Small intestine (tissue), 7 donors: ENCODE measurements around the gene AFF2. TPM values are rescaled to one million over a fixed set of nuclear protein-coding genes. Genes with fewer than 3 reads are reported as not detected.
"Not testable (repeated sequence)": the region's sequence is repeated elsewhere in the genome, so short reads cannot be mapped to it uniquely, and the experiment has no call there.

Source experiments
- DNase-seq, 2 donors: peaks; one replicate each; pipeline versions ENCODE4 v3.0.0 to v3.0.0-alpha.2; 2013
- FAIRE-seq: peaks from 2 replicates; lab custom pipeline; 2012; peaks lifted over from hg19 to GRCh38; lab: Jason Lieb, UNC
- H3K27ac ChIP-seq, 3 donors: one replicate each; pipeline ENCODE4 v1.5.1; 2013; ENCODE audit warnings: low read length in 2 of 3, mild to moderate bottlenecking in 2 of 3, control low read depth in 1 of 3, inconsistent platforms in 1 of 3, low read depth in 1 of 3, moderate library complexity in 1 of 3
- H3K27me3 ChIP-seq, 3 donors: one replicate each; pipeline ENCODE4 v1.6.1; 2013; ENCODE audit warnings: low read length in 3 of 3, inconsistent platforms in 1 of 3; ENCODE audit not compliant: control insufficient read depth in 3 of 3, insufficient read depth in 3 of 3
- H3K36me3 ChIP-seq, 3 donors: one replicate each; pipeline ENCODE4 v1.6.1; 2013; ENCODE audit warnings: low read length in 3 of 3, inconsistent platforms in 1 of 3, low read depth in 1 of 3, mild to moderate bottlenecking in 1 of 3, moderate library complexity in 1 of 3; ENCODE audit not compliant: control insufficient read depth in 3 of 3, insufficient read depth in 2 of 3
- H3K4me1 ChIP-seq, 3 donors: one replicate each; pipeline ENCODE4 v1.6.1; 2013; ENCODE audit warnings: low read length in 2 of 3, inconsistent platforms in 1 of 3, low read depth in 1 of 3, mild to moderate bottlenecking in 1 of 3, moderate library complexity in 1 of 3; ENCODE audit not compliant: control insufficient read depth in 3 of 3, insufficient read depth in 2 of 3
- H3K4me3 ChIP-seq, 3 donors: one replicate each; pipeline ENCODE4 v1.5.1; 2013; ENCODE audit warnings: low read length in 3 of 3, control low read depth in 1 of 3, inconsistent platforms in 1 of 3, low read depth in 1 of 3, mild to moderate bottlenecking in 1 of 3, moderate library complexity in 1 of 3
- H3K9me3 ChIP-seq, 2 donors: one replicate each; pipeline ENCODE4 v1.6.1; 2013; ENCODE audit warnings: low read depth in 1 of 2, low read length in 1 of 2; ENCODE audit not compliant: control insufficient read depth in 2 of 2, insufficient read depth in 1 of 2
- WGBS, 3 donors: extraction: QIAGEN DNeasy Blood & Tissue Kit; methylation state at CpG; one replicate each; pipeline ENCODE4 v1.1.7; 2013; 5-methylcytosine and 5-hydroxymethylcytosine counted together
- polyA plus RNA-seq, 4 donors: library from polyadenylated mRNA; stranded (reverse) in 3 of 4; unstranded in 1 of 4; fragments of 200-250 nt in 3 of 4; fragments of 120-200 nt in 1 of 4; gene quantifications; one replicate each; pipeline versions ENCODE4 v1.2.1 to v1.2.3, GENCODE V29; 2013
- donor health status: healthy with polysubstance abuse.
- donor health status: control.
- donor health status: control.
- donor health status: Bipolar disorder and iron deficiency.
- donor health status: healthy.

AFF2 gene
- polyA plus RNA-seq, 4 donors = 0.34 to 1.2 TPM; not detected in 2

GRCh38 chrX:148649145-148649795, 148.9 kb downstream of the AFF2 start:
- Histone ChIP-seq H3K27me3 (no peaks in the 10 kb centered on the region), H3K9me3 (no peaks in the 10 kb centered on the region), H3K4me1 (no peaks in the 10 kb centered on the region), H3K36me3 (no peaks in the 10 kb centered on the region), H3K27ac (no peak overlapping the region), H3K4me3 (no peak overlapping the region)
- FAIRE-seq (no peak), DNase-seq (no peak)
- WGBS, 3 donors = 67 to 73% (median 68%) methylated on average over 8 of the region's 8 CpGs

- Histone ChIP-seq H3K27me3 (no peaks in the 10 kb centered on the region), H3K4me3 (no peak overlapping the region), H3K4me1 (no peaks in the 10 kb centered on the region), H3K36me3 (no peaks in the 10 kb centered on the region), H3K9me3 (no peaks in the 10 kb centered on the region), H3K27ac (no peak overlapping the region)
- WGBS, 3 donors = 63 to 75% (median 74%) methylated on average over 4 of the region's 4 CpGs
- FAIRE-seq (no peak), DNase-seq (no peak)
These were observed 157.8 kb downstream of the AFF2 start for GRCh38 chrX:148658115-148658730.

GRCh38 chrX:148659481-148659880, 159.1 kb downstream of the AFF2 start:
- Histone ChIP-seq H3K9me3 (no peaks in the 10 kb centered on the region), H3K27ac (no peak overlapping the region), H3K36me3 (no peaks in the 10 kb centered on the region), H3K4me3 (no peak overlapping the region), H3K4me1 (no peaks in the 10 kb centered on the region), H3K27me3 (no peaks in the 10 kb centered on the region)
- DNase-seq = no peak
- no peak for FAIRE-seq

- no peak for FAIRE-seq
- H3K36me3 ChIP-seq = no peaks in the 10 kb centered on the region
- no peaks in the 10 kb centered on the region for H3K4me1 ChIP-seq
- H3K9me3 ChIP-seq = no peaks in the 10 kb centered on the region
- no peaks in the 10 kb centered on the region for H3K27me3 ChIP-seq
- no peak for DNase-seq
- H3K4me3 ChIP-seq = no peak overlapping the region
- H3K27ac ChIP-seq = no peak overlapping the region
These were observed 160.6 kb downstream of the AFF2 start for GRCh38 chrX:148661035-148661434.

GRCh38 chrX:148662014-148662413, 161.6 kb downstream of the AFF2 start:
- no peak for DNase-seq
- no peaks in the 10 kb centered on the region for H3K27me3 ChIP-seq
- FAIRE-seq = no peak
- H3K27ac ChIP-seq = no peak overlapping the region
- H3K36me3 ChIP-seq = no peaks in the 10 kb centered on the region
- H3K4me3 ChIP-seq = no peak overlapping the region
- no peaks in the 10 kb centered on the region for H3K4me1 ChIP-seq
- 29 to 78% (median 31%) methylated on average over 1 of the region's 1 CpG for WGBS, 3 donors
- no peaks in the 10 kb centered on the region for H3K9me3 ChIP-seq

- peaks cover 0 to 5% of the 10 kb centered on the region in 2 donors for H3K9me3 ChIP-seq
- DNase-seq (no peak), FAIRE-seq (no peak)
- no peaks in the 10 kb centered on the region for H3K27me3 ChIP-seq
- no peaks in the 10 kb centered on the region for H3K36me3 ChIP-seq
- H3K27ac ChIP-seq = no peak overlapping the region
- no peaks in the 10 kb centered on the region for H3K4me1 ChIP-seq
- H3K4me3 ChIP-seq = no peak overlapping the region
- 83 to 100% (median 93%) methylated on average over 1 of the region's 1 CpG for WGBS, 3 donors
These were observed 163.8 kb downstream of the AFF2 start for GRCh38 chrX:148664171-148664570.

- H3K4me1 ChIP-seq = no peaks in the 10 kb centered on the region
- H3K27me3 ChIP-seq = no peaks in the 10 kb centered on the region
- peaks cover 0 to 5% of the 10 kb centered on the region in 2 donors for H3K9me3 ChIP-seq
- WGBS, 3 donors = 60 to 79% (median 74%) methylated on average over 3 of the region's 3 CpGs
- FAIRE-seq (no peak), DNase-seq (no peak)
- H3K27ac ChIP-seq = no peak overlapping the region
- no peak overlapping the region for H3K4me3 ChIP-seq
- H3K36me3 ChIP-seq = no peaks in the 10 kb centered on the region
These were observed 164.6 kb downstream of the AFF2 start for GRCh38 chrX:148664995-148665394.

GRCh38 chrX:148669175-148669574, 168.8 kb downstream of the AFF2 start:
- DNase-seq, FAIRE-seq, H3K4me1 ChIP-seq, H3K9me3 ChIP-seq, H3K4me3 ChIP-seq, H3K27me3 ChIP-seq, H3K36me3 ChIP-seq, H3K27ac ChIP-seq: not testable (repeated sequence)
- WGBS, 3 donors = 60 to 87% (median 64%) methylated on average over 3 of the region's 3 CpGs

GRCh38 chrX:148670277-148670676, 169.9 kb downstream of the AFF2 start:
- H3K4me1 ChIP-seq = no peaks in the 10 kb centered on the region
- DNase-seq (no peak), FAIRE-seq (no peak)
- no peak overlapping the region for H3K27ac ChIP-seq
- peaks cover 0 to 5% of the 10 kb centered on the region in 2 donors for H3K9me3 ChIP-seq
- H3K36me3 ChIP-seq = no peaks in the 10 kb centered on the region
- H3K27me3 ChIP-seq = no peaks in the 10 kb centered on the region
- 63 to 86% (median 72%) methylated on average over 3 of the region's 3 CpGs for WGBS, 3 donors
- H3K4me3 ChIP-seq = no peak overlapping the region
